Activated effector memory CD4-positive, alpha-beta T cell treated with Interleukin-2 at 50 U/mL for 16 hours (primary cell): ENCODE data around the gene METTL27.
A peak's percentile ranks its signal among the peaks of the same experiment; 100 is the strongest.
"Not testable (repeated sequence)": the region's sequence is repeated elsewhere in the genome, so short reads cannot be mapped to it uniquely, and the experiment has no call there.

ENCODE experiments used
- DNase-seq: peaks from one replicate; pipeline ENCODE4 v3.0.0-alpha.2; 2020

The METTL27 gene

GRCh38 chr7:73817121-73817520 is 25.2 kb downstream of the METTL27 start:
- no peak for DNase-seq

- no peak for DNase-seq
These were observed 26.9 kb downstream of the METTL27 start for GRCh38 chr7:73815436-73815835.

GRCh38 chr7:73812996-73813395 is 29.3 kb downstream of the METTL27 start:
- no peak for DNase-seq

- peak; percentile 20 for DNase-seq
These were observed 30.6 kb downstream of the METTL27 start for GRCh38 chr7:73811760-73812168.

- no peak for DNase-seq
These were observed 31.3 kb downstream of the METTL27 start for GRCh38 chr7:73810998-73811360.

GRCh38 chr7:73809467-73809951 is 32.8 kb downstream of the METTL27 start:
- DNase-seq: no peak

- no peak for DNase-seq
These were observed 39.9 kb downstream of the METTL27 start for GRCh38 chr7:73802459-73802858.

- no peak for DNase-seq
These were observed 40.7 kb downstream of the METTL27 start for GRCh38 chr7:73801577-73801976.

GRCh38 chr7:73799282-73800141 is 42.8 kb downstream of the METTL27 start:
- DNase-seq: no peak

- DNase-seq: not testable (repeated sequence)
These were observed 45.1 kb downstream of the METTL27 start for GRCh38 chr7:73797176-73797575.

- DNase-seq: not testable (repeated sequence)
These were observed 45.7 kb downstream of the METTL27 start for GRCh38 chr7:73796656-73797055.

GRCh38 chr7:73795188-73795587 is 47.1 kb downstream of the METTL27 start:
- DNase-seq: not testable (repeated sequence)

GRCh38 chr7:73791170-73791690 is 51.1 kb downstream of the METTL27 start:
- not testable (repeated sequence) for DNase-seq

GRCh38 chr7:73789051-73789450 is 53.3 kb downstream of the METTL27 start:
- DNase-seq: no peak

GRCh38 chr7:73787786-73788048 is 54.6 kb downstream of the METTL27 start:
- not testable (repeated sequence) for DNase-seq

GRCh38 chr7:73786588-73786987 is 55.7 kb downstream of the METTL27 start:
- DNase-seq: no peak
